ENCODE results near the gene SIPA1L3. TPM values are rescaled to one million over a fixed set of nuclear protein-coding genes. Genes with fewer than 3 reads are reported as not detected.

Gene SIPA1L3
- total and polyA plus RNA-seq, 9 of the 15 experiments (the other 6 are each of a cell fraction or from before 2014, with no cell fraction given) = 0.01 to 6.1 (median 2.5) TPM

DNA sequence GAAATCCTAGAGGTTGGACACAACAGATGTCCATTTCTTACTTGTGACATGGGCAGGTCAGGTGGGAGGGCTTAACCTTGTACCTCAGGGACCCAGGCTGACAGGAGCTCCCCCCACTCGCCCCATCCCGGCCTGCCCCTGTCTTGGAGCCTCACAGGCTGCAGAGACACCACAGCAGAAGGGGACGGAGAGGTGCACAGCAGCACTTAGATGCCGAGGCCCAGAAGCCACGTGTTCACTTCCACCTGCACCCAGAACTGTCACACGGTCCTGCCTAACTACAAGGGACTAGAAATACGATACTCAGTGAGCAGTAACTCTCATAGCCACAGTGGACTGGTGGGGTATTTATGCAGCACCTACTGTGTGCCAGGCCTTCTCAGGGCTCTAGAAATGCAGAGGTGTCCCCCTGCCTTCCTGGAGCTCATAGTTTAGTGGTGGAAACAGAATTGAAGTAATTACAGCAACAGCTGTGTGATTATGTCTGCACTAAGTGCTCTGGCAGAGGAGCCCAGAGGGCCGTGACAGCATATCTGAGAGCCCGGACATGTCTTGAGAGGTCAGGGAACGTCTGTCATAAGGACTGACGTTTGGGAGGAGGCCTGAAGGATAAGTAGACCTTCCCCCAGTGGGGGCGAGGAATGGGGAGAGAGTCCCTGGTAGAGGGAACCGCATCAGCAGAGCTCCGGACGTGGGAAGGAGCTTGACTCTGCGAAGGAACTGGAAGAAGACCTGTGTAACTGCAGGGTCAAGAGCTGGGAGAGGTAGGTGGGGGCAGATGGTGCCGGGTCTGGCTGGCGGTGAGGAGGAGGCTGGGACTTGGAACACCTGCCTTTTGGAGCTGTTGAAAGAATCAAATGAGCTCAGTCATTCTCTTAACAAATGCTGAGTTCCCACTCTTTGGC is 130.0 kb downstream of the SIPA1L3 start (continued):
- TF ChIP-seq, protein P1, sequence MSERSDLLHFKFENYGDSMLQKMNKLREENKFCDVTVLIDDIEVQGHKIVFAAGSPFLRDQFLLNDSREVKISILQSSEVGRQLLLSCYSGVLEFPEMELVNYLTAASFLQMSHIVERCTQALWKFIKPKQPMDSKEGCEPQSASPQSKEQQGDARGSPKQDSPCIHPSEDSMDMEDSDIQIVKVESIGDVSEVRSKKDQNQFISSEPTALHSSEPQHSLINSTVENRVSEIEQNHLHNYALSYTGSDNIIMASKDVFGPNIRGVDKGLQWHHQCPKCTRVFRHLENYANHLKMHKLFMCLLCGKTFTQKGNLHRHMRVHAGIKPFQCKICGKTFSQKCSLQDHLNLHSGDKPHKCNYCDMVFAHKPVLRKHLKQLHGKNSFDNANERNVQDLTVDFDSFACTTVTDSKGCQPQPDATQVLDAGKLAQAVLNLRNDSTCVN (CRISPR knock-in tag; IDR thresholded peaks at IDR 0.05) = no peak
- no peak for TF ChIP-seq FOXP1 (CRISPR knock-in tag; IDR thresholded peaks at IDR 0.05)

DNA sequence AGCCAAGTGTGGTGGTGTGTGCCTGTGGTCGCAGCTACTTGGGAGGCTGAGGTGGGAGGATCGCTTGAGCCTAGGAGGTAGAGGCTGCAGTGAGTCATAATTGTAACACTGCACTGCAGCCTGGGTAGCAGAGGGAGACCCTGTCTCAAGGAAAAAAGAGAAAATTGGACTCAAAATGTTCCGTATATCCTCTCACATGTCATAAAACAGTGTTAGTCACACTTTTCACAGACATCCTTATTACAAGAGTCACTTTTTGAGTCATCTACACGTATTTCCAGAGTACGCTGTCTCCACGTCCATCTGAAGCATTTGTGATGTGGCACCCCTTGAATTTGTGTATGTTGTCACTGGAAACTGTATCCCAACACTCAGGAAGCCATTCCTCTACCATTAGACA is 133.0 kb downstream of the SIPA1L3 start:
- DNase-seq (ENCODE audit: extremely low read depth in 1 of 4, low spot score in 3 of 4) (no peak), FAIRE-seq (no peak), ATAC-seq (no peak)
- no peaks in the 10 kb centered on the region for H3K9me3 ChIP-seq (replicated peaks; ENCODE audit: control insufficient read depth, insufficient read depth, low read depth, low read length)
- no peak overlapping the region for H3K4me3 ChIP-seq
- H3K4me1 ChIP-seq (replicated peaks in 1 of 2; ENCODE audit: control insufficient read depth in 2 of 2, insufficient read depth in 2 of 2, low read length in 2 of 2) = no peaks in the 10 kb centered on the region
- H4K20me1 ChIP-seq (replicated peaks; ENCODE audit: control insufficient read depth, insufficient read depth, low read length) = no peaks in the 10 kb centered on the region
- 24% methylated on average over 6 of the region's 6 CpGs for WGBS (ENCODE audit: insufficient coverage, low coverage, missing lambda C conversion rate)
- in situ Hi-C loops (cut with MboI) = no loop called here
- TF ChIP-seq NEUROD1 (IDR thresholded peaks at IDR 0.05; ENCODE audit: borderline replicate concordance, low read depth, low read length, partially characterized antibody) (no peak), ARNT (IDR thresholded peaks at IDR 0.05) (no peak), ZNF197 (CRISPR knock-in tag; IDR thresholded peaks at IDR 0.05; ENCODE audit: low read depth) (no peak), RNF2 (IDR thresholded peaks at IDR 0.05) (no peak), DPF2 (IDR thresholded peaks at IDR 0.05) (no peak), CSDE1 (IDR thresholded peaks at IDR 0.05) (no peak), POLR2A (conservative IDR thresholded peaks at IDR 0.05) (no peak), ZBTB17 (CRISPR knock-in tag; IDR thresholded peaks at IDR 0.05) (no peak), TEAD1 (CRISPR knock-in tag; IDR thresholded peaks at IDR 0.05) (no peak), SRF (CRISPR knock-in tag; IDR thresholded peaks at IDR 0.05) (no peak), SAFB2 (IDR thresholded peaks at IDR 0.05; ENCODE audit: borderline replicate concordance, low read depth, low read length, severe bottlenecking) (no peak), GATAD2A (IDR thresholded peaks at IDR 0.05) (no peak), MYBL2 (IDR thresholded peaks at IDR 0.05; ENCODE audit: low read depth) (no peak), MYBL2 (CRISPR knock-in tag; IDR thresholded peaks at IDR 0.05; ENCODE audit: borderline replicate concordance) (no peak), ZC3H11A (IDR thresholded peaks at IDR 0.05; ENCODE audit: low read depth, low read length) (no peak), MTA2 (IDR thresholded peaks at IDR 0.05; ENCODE audit: low read depth) (no peak), FOXK2 (conservative IDR thresholded peaks at IDR 0.05 in 1 of 2, IDR thresholded peaks at IDR 0.05 in 1 of 2; ENCODE audit: low read depth in 2 of 2) (no peak), SIRT6 (IDR thresholded peaks at IDR 0.05; ENCODE audit: low read depth, low read length) (no peak), PHB2 (IDR thresholded peaks at IDR 0.05; ENCODE audit: low read depth) (no peak), POLR3A (IDR thresholded peaks at IDR 0.05; ENCODE audit: borderline replicate concordance, extremely low read depth, insufficient read depth, insufficient read length) (no peak), LEF1 (IDR thresholded peaks at IDR 0.05) (no peak)
- intact Hi-C loops (cut with micrococcal nuclease) = no loop called here
- no TSS peak for BruUV-seq (replicated peaks)
- POLR2A ChIA-PET = no interaction called here
- no peaks in the 10 kb centered on the region for H3K79me2 ChIP-seq (ENCODE audit: control insufficient read depth, insufficient read depth, low read length)
- H2AFZ ChIP-seq (ENCODE audit: low read depth, low read length) = no peak overlapping the region
- H3K36me3 ChIP-seq (ENCODE audit: control insufficient read depth, insufficient read depth, low read length) = no peaks in the 10 kb centered on the region
- CTCF ChIA-PET (ENCODE audit: low intra/inter-chr PET ratio) = no interaction called here
- no peaks in the 10 kb centered on the region for H3K9me1 ChIP-seq (ENCODE audit: control insufficient read depth, insufficient read depth, low read length)
- H3K27me3 ChIP-seq (ENCODE audit: control insufficient read depth in 2 of 2, insufficient read depth in 2 of 2, low read length in 2 of 2) = peaks cover 3 to 29% of the 10 kb centered on the region in 2 experiments; a peak in 4 of 5 replicates
- no peak overlapping the region for H3K9ac ChIP-seq (ENCODE audit: insufficient read depth in 1 of 2, low read depth in 2 of 2, low read length in 2 of 2)
- H3K4me2 ChIP-seq (ENCODE audit: insufficient read depth, low read length) = no peak overlapping the region
- no peak overlapping the region for H3K27ac ChIP-seq (ENCODE audit: extremely low read depth, low read depth, low read length)

Measured in K562 (cell line).